ENCODE results near the gene CCDC88B.

DNA sequence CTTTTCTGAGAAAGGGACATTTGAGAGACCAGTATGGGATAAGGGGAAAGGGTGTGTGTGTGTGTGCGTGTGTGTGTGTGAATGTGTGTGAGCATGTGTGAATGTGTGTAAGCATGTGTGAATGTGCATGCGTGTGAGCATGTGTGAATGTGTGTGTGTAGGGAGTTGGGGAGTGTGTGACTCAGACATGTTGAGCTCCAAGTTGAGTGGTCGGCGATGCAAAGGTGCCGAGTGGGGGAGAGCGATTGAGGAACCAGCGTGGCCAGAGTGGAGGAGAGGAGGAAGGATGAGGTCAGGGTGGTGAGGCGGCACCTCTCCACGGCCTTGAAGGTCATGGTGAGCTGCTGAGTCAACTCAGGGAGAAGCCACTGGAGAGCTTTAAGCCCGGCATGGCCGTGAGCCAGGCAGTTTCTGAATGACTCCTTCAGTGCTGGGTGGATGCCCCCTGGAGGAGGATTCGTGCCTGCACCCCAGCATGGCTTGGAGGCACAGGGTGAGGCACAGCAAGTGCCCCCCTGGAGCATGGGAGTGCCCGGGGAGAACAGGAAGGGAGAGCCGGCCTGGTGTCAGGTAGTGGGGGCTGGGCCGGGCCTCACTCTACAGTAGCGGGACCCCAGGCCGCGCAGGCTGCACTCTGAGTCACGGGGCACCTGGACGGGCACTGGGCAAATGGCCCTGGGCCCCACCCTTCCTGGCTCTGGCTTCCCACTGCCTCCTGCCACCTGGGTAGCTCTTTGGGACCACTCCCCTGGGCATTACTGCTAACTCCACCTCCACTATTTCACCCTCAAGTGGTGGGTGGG, 8.2 kb upstream of the CCDC88B start:
- TF ChIP-seq CTCF (IDR thresholded peaks at IDR 0.05) (peak; percentile 38), ZFX (IDR thresholded peaks at IDR 0.05; ENCODE audit: borderline replicate concordance) (no peak)

All from 22Rv1 (cell line).